K562 (cell line): ENCODE results near the gene TLK2. TPM values are rescaled to one million over a fixed set of nuclear protein-coding genes. Genes with fewer than 3 reads are reported as not detected.
"Not testable (repeated sequence)": the region's sequence is repeated elsewhere in the genome, so short reads cannot be mapped to it uniquely, and the experiment has no call there.

Experiments
- ATAC-seq: fragments of 200-7000 bp; cut with Tn5 transposase; 3 replicates; pipeline ENCODE4 v1.9.1; 2020; ENCODE audit warnings: moderate library complexity
- BruUV-seq: library from RNA; stranded (reverse); fragments of 400-500 nt; replicated peaks from 2 replicates; lab custom pipeline; 2021; lab: Mats Ljungman, UMichigan
- CTCF ChIA-PET: fragments of 300-600 bp; formaldehyde crosslinking; extraction: SDS; loops from one replicate; lab custom pipeline; 2021; ENCODE audit warnings: low intra/inter-chr PET ratio; lab: Yijun Ruan, JAX
- POLR2A ChIA-PET: fragments of 300-600, 350-650 bp; sonication (Branson Sonifier 250); formaldehyde crosslinking; extraction: SDS; loops from one replicate; lab custom pipeline; 2021; ENCODE audit warnings: antibody characterized with exemption, inconsistent platforms; lab: Yijun Ruan, JAX
- DNase-seq, 4 experiments: peaks; one replicate each; pipeline versions ENCODE4 v3.0.0 to v3.0.0-alpha.2; 2011 to 2018; ENCODE audit warnings: low spot score in 3 of 4, mixed read lengths in 3 of 4; ENCODE audit errors: extremely low read depth in 1 of 4
- FAIRE-seq: peaks from 2 replicates; lab custom pipeline; 2011; peaks lifted over from hg19 to GRCh38; lab: Jason Lieb, UNC
- H2AFZ ChIP-seq: 2 replicates; pipeline ENCODE4 v1.6.0; 2011; ENCODE audit warnings: low read depth, low read length, control low read depth, inconsistent platforms
- H3K27ac ChIP-seq: fragments of 200-600 bp; 3 replicates; pipeline ENCODE4 v1.8.0; 2011; ENCODE audit warnings: low read depth, mild to moderate bottlenecking, control low read depth, inconsistent platforms, low read length, moderate library complexity, mixed read lengths; ENCODE audit errors: extremely low read depth
- H3K27me3 ChIP-seq, 2 experiments: fragments of 300-600 bp in 1 of 2; 2 replicates in 1 of 2; 3 replicates in 1 of 2; pipeline versions ENCODE4 v1.6.0 to v1.8.0; 2011; ENCODE audit warnings: inconsistent platforms in 2 of 2, low read length in 2 of 2, mild to moderate bottlenecking in 1 of 2, mixed read lengths in 1 of 2, moderate library complexity in 1 of 2; ENCODE audit not compliant: control insufficient read depth in 2 of 2, insufficient read depth in 2 of 2
- H3K36me3 ChIP-seq: fragments of 300-600 bp; 3 replicates; pipeline ENCODE4 v1.8.0; 2011; ENCODE audit warnings: mild to moderate bottlenecking, low read length, inconsistent platforms; ENCODE audit not compliant: control insufficient read depth, insufficient read depth
- H3K4me1 ChIP-seq, 2 experiments: fragments of 200-600 bp in 1 of 2; replicated peaks in 1 of 2; 2 replicates in 1 of 2; 3 replicates in 1 of 2; pipeline versions ENCODE4 v1.5.1 to v1.8.0; 2011; ENCODE audit warnings: inconsistent platforms in 2 of 2, low read length in 2 of 2, mild to moderate bottlenecking in 1 of 2, mixed read lengths in 1 of 2, moderate library complexity in 1 of 2; ENCODE audit not compliant: control insufficient read depth in 2 of 2, insufficient read depth in 2 of 2
- H3K4me2 ChIP-seq: 2 replicates; pipeline ENCODE4 v1.6.1; 2011; ENCODE audit warnings: low read length, control low read depth, inconsistent platforms, mixed read lengths; ENCODE audit not compliant: insufficient read depth
- H3K4me3 ChIP-seq: fragments of 200-600 bp; sonication (generic), shearing (Covaris generic); 2 replicates; pipeline ENCODE4 v1.5.1; 2016; ENCODE audit warnings: control low read depth, inconsistent platforms
- H3K79me2 ChIP-seq: fragments of 200-600 bp; 3 replicates; pipeline ENCODE4 v1.8.0; 2011; ENCODE audit warnings: low read length, inconsistent platforms; ENCODE audit not compliant: control insufficient read depth, insufficient read depth
- H3K9ac ChIP-seq, 2 experiments: 2 replicates each; pipeline versions ENCODE4 v1.6.0 to v1.6.1; 2011; ENCODE audit warnings: low read depth in 2 of 2, low read length in 2 of 2, control low read depth in 1 of 2, inconsistent platforms in 1 of 2, mild to moderate bottlenecking in 1 of 2, mixed read lengths in 1 of 2; ENCODE audit not compliant: insufficient read depth in 1 of 2
- H3K9me1 ChIP-seq: one replicate; pipeline ENCODE4 v1.6.0; 2011; ENCODE audit warnings: inconsistent platforms, mild to moderate bottlenecking, low read length, moderate library complexity; ENCODE audit not compliant: control insufficient read depth, insufficient read depth
- H3K9me3 ChIP-seq: replicated peaks from 2 replicates; pipeline ENCODE4 v1.5.1; 2011; ENCODE audit warnings: low read depth, low read length, inconsistent platforms; ENCODE audit not compliant: control insufficient read depth, insufficient read depth
- H4K20me1 ChIP-seq: replicated peaks from 2 replicates; pipeline ENCODE4 v1.6.1; 2011; ENCODE audit warnings: low read length, inconsistent platforms, mixed read lengths; ENCODE audit not compliant: control insufficient read depth, insufficient read depth
- WGBS: fragments of 100-300 bp; shearing (Covaris generic); methylation state at CpG from one replicate; pipeline ENCODE4 v1.1.6; 2016; ENCODE audit warnings: low coverage, mixed read lengths; ENCODE audit not compliant: insufficient coverage; ENCODE audit errors: missing lambda C conversion rate; 5-methylcytosine and 5-hydroxymethylcytosine counted together
- in situ Hi-C: fragments of 300-500 bp; cut with MboI; formaldehyde crosslinking; loops from 4 replicates; pipeline ENCODE4 v1.15.0; 2018; ENCODE audit warnings: inconsistent platforms, mixed read lengths
- intact Hi-C: fragments of 100-400 bp; cut with micrococcal nuclease; formaldehyde crosslinking; loops from 2 replicates; pipeline ENCODE4 v1.14.2; 2022
- polyA plus RNA-seq, 8 experiments: library from polyadenylated mRNA; depleted of rRNA in 4 of 8; stranded (reverse) in 5 of 8; unstranded in 3 of 8; fragments of >200 nt; fragmentation: Nextera tagmentation in 2 of 8; fragmentation: Illumina TruSeq in 1 of 8; extraction: Ambion mirVana in 2 of 8; extraction: Trizol in 1 of 8; gene quantifications; 2 replicates each; pipeline versions ENCODE4 v1.2.1 to v1.2.3, GENCODE V29; 2011 to 2014; ENCODE audit warnings: inconsistent platforms in 1 of 8, missing spikeins in 1 of 8
- total RNA-seq, 7 experiments: library from RNA; depleted of rRNA in 6 of 7; stranded (reverse); fragments of >200 nt in 6 of 7; fragmentation: Illumina TruSeq in 2 of 7; extraction: Trizol in 2 of 7; gene quantifications; 2 replicates each; pipeline versions ENCODE4 v1.2.1 to v1.2.3, GENCODE V29; 2011 to 2021; ENCODE audit warnings: low replicate concordance in 1 of 7

TLK2 gene
- total and polyA plus RNA-seq, 9 of the 15 experiments (the other 6 are each of a cell fraction or from before 2014, with no cell fraction given), result 10.1 to 51.9 (median 32.4) TPM

GRCh38 chr17:62541073-62541472, 62.4 kb downstream of the TLK2 start:
- H3K9me3 ChIP-seq, H3K79me2 ChIP-seq, H2AFZ ChIP-seq, H3K9ac ChIP-seq, FAIRE-seq, ATAC-seq, H4K20me1 ChIP-seq, H3K27me3 ChIP-seq, in situ Hi-C loops, H3K4me1 ChIP-seq, H3K27ac ChIP-seq, CTCF ChIA-PET, H3K9me1 ChIP-seq, POLR2A ChIA-PET, H3K4me3 ChIP-seq, DNase-seq, BruUV-seq, intact Hi-C loops, H3K4me2 ChIP-seq: not testable (repeated sequence)
- peaks cover 36% of the 10 kb centered on the region for H3K36me3 ChIP-seq
- 95% methylated on average over 4 of the region's 4 CpGs for WGBS

- H4K20me1 ChIP-seq, H3K79me2 ChIP-seq, H3K4me1 ChIP-seq, H3K4me3 ChIP-seq, H3K9ac ChIP-seq, H3K27ac ChIP-seq, H3K27me3 ChIP-seq, in situ Hi-C loops, POLR2A ChIA-PET, DNase-seq, FAIRE-seq, H3K9me3 ChIP-seq, intact Hi-C loops, H3K9me1 ChIP-seq, CTCF ChIA-PET, H2AFZ ChIP-seq, ATAC-seq, BruUV-seq, H3K4me2 ChIP-seq: not testable (repeated sequence)
- WGBS, result 95% methylated on average over 3 of the region's 3 CpGs
- H3K36me3 ChIP-seq, result peaks cover 23% of the 10 kb centered on the region
These were observed 64.7 kb downstream of the TLK2 start for GRCh38 chr17:62543278-62543775.

GRCh38 chr17:62546066-62546465, 67.4 kb downstream of the TLK2 start:
- intact Hi-C loops, CTCF ChIA-PET, H3K79me2 ChIP-seq, BruUV-seq, H3K4me2 ChIP-seq, H2AFZ ChIP-seq, POLR2A ChIA-PET, DNase-seq, H3K27me3 ChIP-seq, H3K4me1 ChIP-seq, H3K9me1 ChIP-seq, H3K9me3 ChIP-seq, H3K27ac ChIP-seq, ATAC-seq, H4K20me1 ChIP-seq, H3K9ac ChIP-seq, FAIRE-seq, H3K4me3 ChIP-seq, in situ Hi-C loops: not testable (repeated sequence)
- peaks cover 15% of the 10 kb centered on the region for H3K36me3 ChIP-seq
- 89% methylated on average over 5 of the region's 5 CpGs for WGBS
